Gastroesophageal sphincter (tissue), 4 donors: ENCODE measurements around the gene NETO1. TPM values are rescaled to one million over a fixed set of nuclear protein-coding genes. Genes with fewer than 3 reads are reported as not detected.

Source experiments
- ATAC-seq: fragments of 150-250 bp; one replicate; pipeline ENCODE4 v1.9.1; 2016; ENCODE audit warnings: mild to moderate bottlenecking, moderate library complexity
- H3K27ac ChIP-seq, 4 donors: fragments of 200-600 bp; sonication (generic) in 3 of 4; 1 replicate in 3 of 4; 2 replicates in 1 of 4; pipeline ENCODE4 v1.5.1; 2016 to 2019
- H3K27me3 ChIP-seq: fragments of 200-600 bp; sonication (generic); one replicate; pipeline ENCODE4 v1.5.1; 2019
- H3K36me3 ChIP-seq, 2 donors: fragments of 200-600 bp; sonication (generic); one replicate each; pipeline ENCODE4 v1.5.1; 2019; ENCODE audit warnings: control low read depth in 1 of 2
- H3K4me1 ChIP-seq, 3 donors: fragments of 200-600 bp; sonication (generic); 1 replicate in 2 of 3; 2 replicates in 1 of 3; pipeline ENCODE4 v1.5.1; 2016 to 2019; ENCODE audit warnings: control low read depth in 2 of 3
- H3K4me3 ChIP-seq, 2 donors: fragments of 200-600 bp; sonication (generic); one replicate each; pipeline ENCODE4 v1.5.1; 2019; ENCODE audit warnings: mild to moderate bottlenecking in 1 of 2, moderate library complexity in 1 of 2
- H3K9me3 ChIP-seq, 3 donors: fragments of 200-600 bp; sonication (generic); one replicate each; pipeline ENCODE4 v1.5.1; 2017 to 2019; ENCODE audit warnings: control low read depth in 2 of 3
- EP300 ChIP-seq: sonication (generic); formaldehyde crosslinking; IDR thresholded peaks from one replicate; pipeline ENCODE4 v1.6.1; 2017; ENCODE audit warnings: antibody characterized with exemption, mild to moderate bottlenecking
- POLR2A ChIP-seq, 2 donors: fragments of 450-650 bp; IDR thresholded peaks; one replicate each; pipeline ENCODE4 v1.6.1; 2017; ENCODE audit warnings: antibody characterized with exemption in 2 of 2, mild to moderate bottlenecking in 2 of 2, moderate library complexity in 1 of 2
- POLR2AphosphoS5 ChIP-seq: sonication (generic); formaldehyde crosslinking; IDR thresholded peaks from one replicate; pipeline ENCODE4 v1.6.1; 2017; ENCODE audit warnings: antibody characterized with exemption
- WGBS, 2 donors: methylation state at CpG; one replicate each; pipeline ENCODE4 v1.1.5; 2018; ENCODE audit warnings: low coverage in 1 of 2; 5-methylcytosine and 5-hydroxymethylcytosine counted together
- small RNA-seq, 4 donors: library from RNA; depleted of rRNA; stranded (forward); fragments of <200 nt; gene quantifications; one replicate each; pipeline ENCODE3, GENCODE V24; 2016
- total RNA-seq, 4 donors: library from RNA; depleted of rRNA; stranded (reverse); fragments of >200 nt; gene quantifications; one replicate each; pipeline ENCODE4 v1.1.0, GENCODE V29; 2016
- TF ChIP-seq, protein P1 (sequence below), 4 experiments: fragments of 200-600 bp in 2 of 4; fragments of 450-650 bp in 2 of 4; sonication (generic) in 1 of 4; IDR thresholded peaks; one replicate each; pipeline ENCODE4 v1.5.1; 2017 to 2019; ENCODE audit warnings: antibody characterized with exemption in 4 of 4, mild to moderate bottlenecking in 2 of 4, moderate library complexity in 2 of 4

Gene NETO1
- total RNA-seq, 4 donors from 2014 or later: 0.23 TPM; not detected in 3

DNA sequence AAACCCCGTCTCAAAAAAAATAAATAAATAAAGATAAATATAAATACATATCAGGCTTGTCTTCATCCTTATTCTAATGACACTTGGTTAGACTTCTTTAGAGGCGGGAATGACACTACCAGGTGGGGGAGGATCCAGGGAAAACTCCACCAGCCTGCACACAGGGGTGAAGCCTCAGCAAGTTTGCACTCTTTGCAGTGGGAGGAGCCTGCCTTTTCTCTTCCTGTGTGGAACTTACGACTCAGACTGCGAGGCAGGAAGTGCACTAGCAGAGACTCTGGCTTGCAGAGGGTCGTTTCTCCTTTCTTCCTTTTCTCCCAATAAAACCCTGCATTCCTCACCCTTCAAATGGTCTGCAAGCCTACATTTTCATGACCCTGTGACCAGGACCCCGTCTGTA lies 170.1 kb downstream of the NETO1 start:
- H3K4me1 ChIP-seq: peaks cover 0 to 2% (median 0%) of the 10 kb centered on the region in 3 donors
- H3K36me3 ChIP-seq: no peaks in the 10 kb centered on the region
- no peak overlapping the region for H3K4me3 ChIP-seq
- 43 to 69% methylated on average over 6 of the region's 6 CpGs for WGBS, 2 donors
- H3K9me3 ChIP-seq: no peaks in the 10 kb centered on the region
- H3K27me3 ChIP-seq: peaks cover 10% of the 10 kb centered on the region
- ATAC-seq: no peak
- TF ChIP-seq EP300 (no peak), POLR2AphosphoS5 (no peak), POLR2A (IDR thresholded peaks at IDR 0.05) (no peak)
- TF ChIP-seq, protein P1, sequence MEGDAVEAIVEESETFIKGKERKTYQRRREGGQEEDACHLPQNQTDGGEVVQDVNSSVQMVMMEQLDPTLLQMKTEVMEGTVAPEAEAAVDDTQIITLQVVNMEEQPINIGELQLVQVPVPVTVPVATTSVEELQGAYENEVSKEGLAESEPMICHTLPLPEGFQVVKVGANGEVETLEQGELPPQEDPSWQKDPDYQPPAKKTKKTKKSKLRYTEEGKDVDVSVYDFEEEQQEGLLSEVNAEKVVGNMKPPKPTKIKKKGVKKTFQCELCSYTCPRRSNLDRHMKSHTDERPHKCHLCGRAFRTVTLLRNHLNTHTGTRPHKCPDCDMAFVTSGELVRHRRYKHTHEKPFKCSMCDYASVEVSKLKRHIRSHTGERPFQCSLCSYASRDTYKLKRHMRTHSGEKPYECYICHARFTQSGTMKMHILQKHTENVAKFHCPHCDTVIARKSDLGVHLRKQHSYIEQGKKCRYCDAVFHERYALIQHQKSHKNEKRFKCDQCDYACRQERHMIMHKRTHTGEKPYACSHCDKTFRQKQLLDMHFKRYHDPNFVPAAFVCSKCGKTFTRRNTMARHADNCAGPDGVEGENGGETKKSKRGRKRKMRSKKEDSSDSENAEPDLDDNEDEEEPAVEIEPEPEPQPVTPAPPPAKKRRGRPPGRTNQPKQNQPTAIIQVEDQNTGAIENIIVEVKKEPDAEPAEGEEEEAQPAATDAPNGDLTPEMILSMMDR (IDR thresholded peaks at IDR 0.05): no peak
- no peak overlapping the region for H3K27ac ChIP-seq

DNA sequence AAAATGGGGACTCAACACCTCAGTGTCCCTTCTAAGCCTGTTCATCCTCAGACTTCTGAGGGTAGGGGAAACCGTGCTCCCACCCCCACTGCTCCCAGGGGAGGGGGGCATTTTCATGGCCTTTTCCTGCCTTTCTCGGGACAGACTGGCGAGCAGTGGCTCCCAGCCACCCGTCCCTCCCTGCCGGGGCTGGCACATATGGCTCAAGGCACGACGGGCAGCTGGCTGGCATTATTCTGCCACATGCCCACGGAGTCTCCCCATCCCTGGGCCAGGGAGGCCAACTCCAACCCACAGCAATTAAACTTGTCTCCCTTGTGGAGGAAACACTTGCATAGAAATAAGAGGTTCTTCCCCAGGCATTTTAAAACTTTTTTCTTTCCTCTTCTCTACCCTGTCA lies 175.2 kb downstream of the NETO1 start:
- H3K9me3 ChIP-seq: no peaks in the 10 kb centered on the region
- H3K4me3 ChIP-seq: no peak overlapping the region
- H3K36me3 ChIP-seq: no peaks in the 10 kb centered on the region
- H3K27me3 ChIP-seq: peaks cover 19% of the 10 kb centered on the region
- no peak for ATAC-seq
- peaks cover 0 to 5% (median 0%) of the 10 kb centered on the region in 3 donors for H3K4me1 ChIP-seq
- no peak overlapping the region for H3K27ac ChIP-seq
- TF ChIP-seq POLR2AphosphoS5 (no peak), EP300 (no peak), POLR2A (IDR thresholded peaks at IDR 0.05) (no peak)
- TF ChIP-seq, protein P1 (IDR thresholded peaks at IDR 0.05): no peak
- WGBS, 2 donors: 29 to 37% methylated on average over 5 of the region's 8 CpGs

Small RNAs within 50 kb of the gene (small RNA-seq; reads per million reads assigned to genes)
- gene MIR548AV (0 reads per million in 4 donors), gene RNA5SP460 (8.8 to 27.3 (median 18.1) reads per million in 4 donors)
